Adrenal gland (tissue), 12 donors: Measurements from ENCODE around the gene OR7D2. TPM values are rescaled to one million over a fixed set of nuclear protein-coding genes. Genes with fewer than 3 reads are reported as not detected.

Experiments
- DNase-seq, 7 donors: peaks; one replicate each; pipeline ENCODE4 v3.0.0-alpha.2; 2019 to 2020
- H3K27ac ChIP-seq, 5 donors: fragments of 200-600 bp; sonication (generic) in 4 of 5; 1 replicate in 3 of 5; 2 replicates in 2 of 5; pipeline versions ENCODE4 v1.5.1 to v1.8.0; 2016 to 2020; ENCODE audit warnings: mild to moderate bottlenecking in 1 of 5
- H3K27me3 ChIP-seq: fragments of 200-600 bp; 2 replicates; pipeline ENCODE4 v1.8.0; 2021
- H3K36me3 ChIP-seq, 2 donors: fragments of 200-600 bp; replicated peaks in 1 of 2; 1 replicate in 1 of 2; 2 replicates in 1 of 2; pipeline versions ENCODE4 v1.5.1 to v1.8.0; 2018 to 2022
- H3K4me1 ChIP-seq, 2 donors: fragments of 200-600 bp; replicated peaks in 1 of 2; 1 replicate in 1 of 2; 2 replicates in 1 of 2; pipeline versions ENCODE4 v1.5.1 to v1.8.0; 2018 to 2021
- H3K4me3 ChIP-seq, 4 donors: fragments of 200-600 bp; sonication (generic) in 3 of 4; one replicate each; pipeline ENCODE4 v1.5.1; 2016 to 2018
- H3K9me3 ChIP-seq, 3 donors: fragments of 200-600 bp; sonication (generic) in 1 of 3; replicated peaks in 1 of 3; 1 replicate in 2 of 3; 2 replicates in 1 of 3; pipeline versions ENCODE4 v1.5.1 to v1.8.0; 2016 to 2021
- CTCF ChIP-seq, 6 experiments: fragments of 450-650 bp in 4 of 6; fragments of 200-600 bp in 2 of 6; sonication (generic) in 1 of 6; IDR thresholded peaks; 1 replicate in 5 of 6; 2 replicates in 1 of 6; pipeline versions ENCODE4 v1.5.1 to v1.8.0; 2016 to 2021; ENCODE audit warnings: antibody characterized with exemption in 6 of 6, mild to moderate bottlenecking in 2 of 6, moderate library complexity in 1 of 6
- POLR2A ChIP-seq, 2 donors: fragments of 450-650 bp; IDR thresholded peaks; one replicate each; pipeline ENCODE4 v1.6.1; 2017; ENCODE audit warnings: antibody characterized with exemption in 2 of 2, mild to moderate bottlenecking in 2 of 2, moderate library complexity in 1 of 2
- WGBS, 4 donors: extraction: QIAGEN DNeasy Blood & Tissue Kit in 2 of 4; methylation state at CpG; one replicate each; pipeline versions ENCODE4 v1.1.5 to v1.1.7; 2013 to 2017; 5-methylcytosine and 5-hydroxymethylcytosine counted together
- intact Hi-C, 2 donors: fragments of 100-400 bp; cut with DNase I; formaldehyde crosslinking; loops; one replicate each; pipeline versions ENCODE4 v1.14.1 to v1.15.0; 2022 to 2023
- polyA plus RNA-seq, 3 donors: library from polyadenylated mRNA; stranded (reverse); fragments of 200-250 nt in 2 of 3; fragments of 350-450 nt in 1 of 3; fragmentation: Illumina TruSeq in 1 of 3; extraction: RNeasy Lipid Tissue Mini Kit (QIAGEN cat#74804) in 1 of 3; gene quantifications; one replicate each; pipeline ENCODE4 v1.2.3, GENCODE V29; 2013 to 2014
- total RNA-seq, 9 donors: library from RNA; depleted of rRNA in 4 of 9; stranded (reverse); fragments of >200 nt in 4 of 9; fragments of 120-200 nt in 1 of 9; fragmentation: NEBNext Ultra II Directional in 1 of 9; extraction: Animal tissue kit (Norgen Biotek cat#: 25700) in 1 of 9; gene quantifications; one replicate each; pipeline versions ENCODE4 v1.1.0 to v1.2.4, GENCODE V29; 2013 to 2023
- donor health status: healthy with polysubstance abuse.
- donor health status: Bipolar disorder and iron deficiency.
- donor health status: DM: yes; HTN: yes; CAD: no.
- donor health status: DM: no; HTN: no; CAD: no.
- donor health status: DM: no; HTN: no; CAD: no.
- donor health status: DM: yes; HTN: yes; CAD: no.

OR7D2 gene
- total and polyA plus RNA-seq, 12 donors: 0.06 to 0.15 (median 0.08) TPM; not detected in 4

- H3K27ac ChIP-seq: no peak overlapping the region
- TF ChIP-seq POLR2A (IDR thresholded peaks at IDR 0.05) (no peak), CTCF (IDR thresholded peaks at IDR 0.05) (no peak)
- H3K27me3 ChIP-seq: no peaks in the 10 kb centered on the region
- H3K4me3 ChIP-seq: no peak overlapping the region
- intact Hi-C loops: loop anchor here in 1 of 2 donors (10.0 kb wide), 1 partner anchor 665 kb away; the partner anchor contains the start of gene FBXL12
- WGBS, 4 donors: 79 to 91% (median 90%) methylated on average over 4 of the region's 4 CpGs
- peak in 1 of 7 donors; percentile 17 for DNase-seq
- H3K36me3 ChIP-seq: peaks cover 0 to 4% of the 10 kb centered on the region in 2 donors
- H3K4me1 ChIP-seq: no peaks in the 10 kb centered on the region
- H3K9me3 ChIP-seq: peaks cover 0 to 6% (median 3%) of the 10 kb centered on the region in 3 donors
Observed at GRCh38 chr19:9149997-9150396, 28.8 kb upstream of the OR7D2 start.

GRCh38 chr19:9150650-9151049 lies 28.1 kb upstream of the OR7D2 start:
- 95 to 98% (median 97%) methylated on average over 5 of the region's 5 CpGs for WGBS, 4 donors
- TF ChIP-seq CTCF (IDR thresholded peaks at IDR 0.05) (no peak), POLR2A (IDR thresholded peaks at IDR 0.05) (no peak)
- no peak overlapping the region for H3K27ac ChIP-seq
- DNase-seq: peak in 1 of 7 donors; percentile 35
- H3K9me3 ChIP-seq: peaks cover 0 to 3% (median 0%) of the 10 kb centered on the region in 3 donors
- no peak overlapping the region for H3K4me3 ChIP-seq
- peaks cover 0 to 4% of the 10 kb centered on the region in 2 donors for H3K36me3 ChIP-seq
- intact Hi-C loops: no loop called here
- no peaks in the 10 kb centered on the region for H3K4me1 ChIP-seq
- H3K27me3 ChIP-seq: no peaks in the 10 kb centered on the region

GRCh38 chr19:9151367-9151766 lies 27.4 kb upstream of the OR7D2 start:
- Histone ChIP-seq H3K4me3 (no peak overlapping the region), H3K36me3 (peaks cover 0 to 8% of the 10 kb centered on the region in 2 donors), H3K9me3 (peaks cover 0 to 3% (median 0%) of the 10 kb centered on the region in 3 donors), H3K4me1 (no peaks in the 10 kb centered on the region), H3K27me3 (no peaks in the 10 kb centered on the region), H3K27ac (no peak overlapping the region)
- intact Hi-C loops: no loop called here
- peak in 1 of 7 donors; percentile 20 for DNase-seq
- no peak for TF ChIP-seq POLR2A (IDR thresholded peaks at IDR 0.05)
- TF ChIP-seq CTCF (IDR thresholded peaks at IDR 0.05): no peak
- 95 to 98% (median 97%) methylated on average over 5 of the region's 5 CpGs for WGBS, 4 donors

- no peak for DNase-seq
- intact Hi-C loops: no loop called here
Observed at GRCh38 chr19:9155591-9155990, 23.2 kb upstream of the OR7D2 start.

More at GRCh38 chr19:9155591-9155990, 23.2 kb upstream of the OR7D2 start:
- Histone ChIP-seq H3K36me3 (peaks cover 4 to 46% of the 10 kb centered on the region in 2 donors), H3K4me1 (no peaks in the 10 kb centered on the region), H3K4me3 (no peak overlapping the region), H3K27ac (no peak overlapping the region), H3K9me3 (peaks cover 0 to 3% (median 0%) of the 10 kb centered on the region in 3 donors), H3K27me3 (no peaks in the 10 kb centered on the region)
- TF ChIP-seq CTCF (IDR thresholded peaks at IDR 0.05): no peak
- TF ChIP-seq POLR2A (IDR thresholded peaks at IDR 0.05): no peak
- WGBS, 4 donors: 96 to 99% (median 97%) methylated on average over 4 of the region's 4 CpGs
